Astrocyte (in vitro differentiated cells and primary cell): ENCODE results near the gene SYNGR4. TPM values are rescaled to one million over a fixed set of nuclear protein-coding genes. Genes with fewer than 3 reads are reported as not detected.

ENCODE experiments used
- DNase-seq: peaks from one replicate; pipeline ENCODE4 v3.0.0-alpha.2; 2010; ENCODE audit warnings: low read depth
- FAIRE-seq: peaks from 2 replicates; lab custom pipeline; 2011; peaks lifted over from hg19 to GRCh38; lab: Jason Lieb, UNC
- H2AFZ ChIP-seq: 2 replicates; pipeline ENCODE4 v1.6.0; 2012; ENCODE audit warnings: low read depth, low read length, inconsistent platforms
- H3K27ac ChIP-seq: 2 replicates; pipeline ENCODE4 v1.5.1; 2011; ENCODE audit warnings: low read depth, low read length, inconsistent platforms
- H3K27me3 ChIP-seq: 2 replicates; pipeline ENCODE4 v1.6.0; 2011; ENCODE audit warnings: low read length, inconsistent platforms; ENCODE audit not compliant: insufficient read depth
- H3K36me3 ChIP-seq: 2 replicates; pipeline ENCODE4 v1.5.1; 2011; ENCODE audit warnings: low read length, inconsistent platforms; ENCODE audit not compliant: insufficient read depth
- H3K4me1 ChIP-seq: 2 replicates; pipeline ENCODE4 v1.5.1; 2011; ENCODE audit warnings: low read length, inconsistent platforms; ENCODE audit not compliant: insufficient read depth
- H3K4me2 ChIP-seq: 2 replicates; pipeline ENCODE4 v1.6.0; 2012; ENCODE audit warnings: low read length, inconsistent platforms
- H3K4me3 ChIP-seq: 2 replicates; pipeline ENCODE4 v1.5.1; 2011; ENCODE audit warnings: low read depth, mild to moderate bottlenecking, low read length, inconsistent platforms; ENCODE audit not compliant: insufficient read depth
- H3K79me2 ChIP-seq: 2 replicates; pipeline ENCODE4 v1.6.0; 2012; ENCODE audit warnings: mild to moderate bottlenecking, low read length, inconsistent platforms; ENCODE audit not compliant: insufficient read depth
- H3K9ac ChIP-seq: 2 replicates; pipeline ENCODE4 v1.6.0; 2012; ENCODE audit warnings: mild to moderate bottlenecking, low read length, inconsistent platforms
- H3K9me3 ChIP-seq: 2 replicates; pipeline ENCODE4 v1.5.1; 2012; ENCODE audit warnings: low read depth, mild to moderate bottlenecking, low read length, inconsistent platforms; ENCODE audit not compliant: insufficient read depth
- H4K20me1 ChIP-seq: 2 replicates; pipeline ENCODE4 v1.6.0; 2012; ENCODE audit warnings: low read length, inconsistent platforms; ENCODE audit not compliant: insufficient read depth
- H3K27ac Mint-ChIP-seq: one replicate; pipeline ENCODE4 v1.8.0; 2021; ENCODE audit warnings: mild to moderate bottlenecking, mixed read lengths; ENCODE audit not compliant: unreplicated experiment
- H3K27me3 Mint-ChIP-seq: one replicate; pipeline ENCODE4 v1.8.0; 2021; ENCODE audit warnings: low read depth, mixed read lengths; ENCODE audit not compliant: unreplicated experiment
- H3K36me3 Mint-ChIP-seq: one replicate; pipeline ENCODE4 v1.8.0; 2021; ENCODE audit warnings: low read depth, mixed read lengths; ENCODE audit not compliant: unreplicated experiment
- H3K4me1 Mint-ChIP-seq: one replicate; pipeline ENCODE4 v1.8.0; 2021; ENCODE audit warnings: low read depth, mixed read lengths; ENCODE audit not compliant: unreplicated experiment
- H3K4me3 Mint-ChIP-seq: one replicate; pipeline ENCODE4 v1.8.0; 2021; ENCODE audit warnings: mild to moderate bottlenecking, moderate library complexity, mixed read lengths; ENCODE audit not compliant: unreplicated experiment
- H3K9me3 Mint-ChIP-seq: one replicate; pipeline ENCODE4 v1.8.0; 2021; ENCODE audit warnings: mild to moderate bottlenecking, mixed read lengths; ENCODE audit not compliant: unreplicated experiment
- CTCF ChIP-seq: IDR thresholded peaks from 2 replicates; pipeline ENCODE4 v1.5.1; 2011; ENCODE audit warnings: low read depth, mild to moderate bottlenecking, inconsistent platforms, low read length, moderate library complexity; ENCODE audit not compliant: insufficient read depth
- EZH2 ChIP-seq: IDR thresholded peaks from 2 replicates; pipeline ENCODE4 v1.6.1; 2012; ENCODE audit warnings: mild to moderate bottlenecking, low read length, inconsistent platforms; ENCODE audit not compliant: insufficient read depth
- total RNA-seq: library from RNA; stranded (reverse); gene quantifications from 2 replicates; pipeline ENCODE4 v1.2.1, GENCODE V29; 2021

The SYNGR4 gene
- total RNA-seq, 1 donor from 2014 or later: not detected

- Mint-ChIP-seq H3K4me3 (peak overlapping the region; percentile 87), H3K9me3 (peaks cover 3% of the 10 kb centered on the region), H3K27me3 (peaks cover 2% of the 10 kb centered on the region), H3K27ac (peak overlapping the region; percentile 55), H3K36me3 (peaks cover 4% of the 10 kb centered on the region), H3K4me1 (peaks cover 13% of the 10 kb centered on the region)
- Histone ChIP-seq H3K4me3 (peak overlapping the region; percentile 45), H3K27ac (no peak overlapping the region), H3K27me3 (peaks cover 14% of the 10 kb centered on the region), H3K36me3 (no peaks in the 10 kb centered on the region), H3K9ac (peak overlapping the region; percentile 64), H3K4me1 (peaks cover 13% of the 10 kb centered on the region), H3K79me2 (peaks cover 21% of the 10 kb centered on the region), H3K4me2 (peak overlapping the region; percentile 88), H4K20me1 (peaks cover 7% of the 10 kb centered on the region), H2AFZ (peak overlapping the region; percentile 63), H3K9me3 (no peaks in the 10 kb centered on the region)
- DNase-seq (no peak), FAIRE-seq (no peak)
- TF ChIP-seq EZH2: peak; percentile 81
- TF ChIP-seq CTCF: no peak
Observed at GRCh38 chr19:48394331-48395169, 30.4 kb downstream of the SYNGR4 start.

- no peak for DNase-seq
- H3K4me1 ChIP-seq: peaks cover 12% of the 10 kb centered on the region
- H3K4me1 Mint-ChIP-seq: peaks cover 13% of the 10 kb centered on the region
- H3K27me3 ChIP-seq: peaks cover 14% of the 10 kb centered on the region
- H3K4me3 ChIP-seq: no peak overlapping the region
- no peak overlapping the region for H3K27ac ChIP-seq
- H3K36me3 ChIP-seq: no peaks in the 10 kb centered on the region
- peaks cover 4% of the 10 kb centered on the region for H3K36me3 Mint-ChIP-seq
- peaks cover 3% of the 10 kb centered on the region for H3K9me3 Mint-ChIP-seq
- no peak overlapping the region for H3K27ac Mint-ChIP-seq
- H3K27me3 Mint-ChIP-seq: peaks cover 2% of the 10 kb centered on the region
- H3K9ac ChIP-seq: peak overlapping the region; percentile 23
- no peak overlapping the region for H2AFZ ChIP-seq
- H4K20me1 ChIP-seq: peaks cover 3% of the 10 kb centered on the region
- peak overlapping the region; percentile 72 for H3K4me3 Mint-ChIP-seq
- peak overlapping the region; percentile 57 for H3K4me2 ChIP-seq
- H3K79me2 ChIP-seq: peaks cover 15% of the 10 kb centered on the region
- no peaks in the 10 kb centered on the region for H3K9me3 ChIP-seq
- TF ChIP-seq EZH2: peak; percentile 80
- no peak for TF ChIP-seq CTCF
- FAIRE-seq: no peak
Observed at GRCh38 chr19:48395170-48395455, 30.9 kb downstream of the SYNGR4 start.

GRCh38 chr19:48395499-48395898 lies 31.3 kb downstream of the SYNGR4 start:
- H3K9ac ChIP-seq: no peak overlapping the region
- Mint-ChIP-seq H3K4me3 (peak overlapping the region; percentile 72), H3K27ac (peak overlapping the region; percentile 45), H3K27me3 (peaks cover 2% of the 10 kb centered on the region), H3K4me1 (peaks cover 13% of the 10 kb centered on the region), H3K36me3 (peaks cover 4% of the 10 kb centered on the region), H3K9me3 (peaks cover 3% of the 10 kb centered on the region)
- H3K27ac ChIP-seq: no peak overlapping the region
- no peak for FAIRE-seq
- TF ChIP-seq EZH2 (no peak), CTCF (no peak)
- H3K4me2 ChIP-seq: no peak overlapping the region
- no peak overlapping the region for H3K4me3 ChIP-seq
- no peak for DNase-seq
- H3K9me3 ChIP-seq: no peaks in the 10 kb centered on the region
- H3K27me3 ChIP-seq: peaks cover 14% of the 10 kb centered on the region
- peaks cover 12% of the 10 kb centered on the region for H3K79me2 ChIP-seq
- peaks cover 10% of the 10 kb centered on the region for H3K4me1 ChIP-seq
- no peak overlapping the region for H2AFZ ChIP-seq
- no peaks in the 10 kb centered on the region for H3K36me3 ChIP-seq
- no peaks in the 10 kb centered on the region for H4K20me1 ChIP-seq
